Measurements from ENCODE around the gene RAB31.
A peak's percentile ranks its signal among the peaks of the same experiment; 100 is the strongest.
"Not testable (repeated sequence)": the region's sequence is repeated elsewhere in the genome, so short reads cannot be mapped to it uniquely, and the experiment has no call there.

RAB31 gene, protein sequence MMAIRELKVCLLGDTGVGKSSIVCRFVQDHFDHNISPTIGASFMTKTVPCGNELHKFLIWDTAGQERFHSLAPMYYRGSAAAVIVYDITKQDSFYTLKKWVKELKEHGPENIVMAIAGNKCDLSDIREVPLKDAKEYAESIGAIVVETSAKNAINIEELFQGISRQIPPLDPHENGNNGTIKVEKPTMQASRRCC

GRCh38 chr18:9708057-9708433 lies at the start of gene RAB31:
Gene RAB31 (plus strand): TSS chr18:9708301. CDS start chr18:9708406, 105 bp downstream.
- Mint-ChIP-seq H3K4me3 (peak within 1 kb of the TSS; percentile 81), H3K27ac (no peak within 1 kb of the TSS), H3K36me3 (ENCODE audit: low read depth) (no peaks in the 10 kb centered on the region), H3K4me1 (ENCODE audit: low read depth) (peaks cover 27% of the 10 kb centered on the region), H3K27me3 (ENCODE audit: low read depth) (peaks cover 81% of the 10 kb centered on the region), H3K9me3 (no peaks in the 10 kb centered on the region)

DNA sequence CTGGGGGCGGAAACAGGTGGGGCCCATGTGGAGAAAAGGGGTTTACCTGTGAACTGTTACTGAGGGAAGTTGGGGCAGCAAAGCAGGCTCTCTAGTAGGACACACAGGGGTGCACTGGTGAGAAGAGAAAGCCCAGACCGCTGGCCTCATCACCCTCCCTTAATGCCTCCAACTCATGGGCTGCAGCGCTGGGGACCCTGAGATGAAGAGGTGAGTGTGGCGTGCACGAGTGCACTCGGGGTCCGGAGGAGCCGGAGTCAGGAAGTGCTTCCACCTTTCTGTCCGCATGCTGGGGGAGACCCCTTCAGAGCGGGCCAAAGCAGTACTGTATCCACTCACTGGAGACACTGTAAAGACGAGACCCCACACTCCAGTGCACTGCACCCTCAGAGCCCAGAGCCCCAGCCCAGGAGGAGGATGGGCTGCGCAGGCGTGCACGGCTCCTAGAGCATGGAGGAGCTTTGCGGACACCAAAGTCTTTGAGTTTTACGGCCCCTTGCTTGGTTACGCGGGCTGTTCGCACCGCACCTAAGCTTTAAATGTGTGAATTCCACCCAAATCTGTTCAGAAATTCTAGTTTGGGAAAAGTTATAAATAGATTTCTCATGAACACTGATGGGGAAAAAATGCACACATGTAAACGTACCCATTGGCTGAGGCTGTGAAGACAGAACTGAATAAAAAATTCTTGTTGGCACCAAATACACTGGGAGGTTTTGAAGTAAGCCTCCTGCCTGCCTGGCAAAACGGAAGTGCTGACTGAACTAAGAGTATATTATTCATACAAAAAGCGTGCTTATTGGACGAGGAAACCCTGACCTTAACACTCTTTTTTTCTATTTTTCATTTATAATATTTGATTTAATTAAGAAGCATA lies 48.4 kb upstream of the RAB31 start:
- H3K4me1 Mint-ChIP-seq (ENCODE audit: low read depth), result no peaks in the 10 kb centered on the region
- H3K27me3 Mint-ChIP-seq (ENCODE audit: low read depth), result peaks cover 3% of the 10 kb centered on the region
- H3K4me3 Mint-ChIP-seq, result no peak overlapping the region
- H3K36me3 Mint-ChIP-seq (ENCODE audit: low read depth), result no peaks in the 10 kb centered on the region
- H3K27ac Mint-ChIP-seq, result no peak overlapping the region
- H3K9me3 Mint-ChIP-seq, result no peaks in the 10 kb centered on the region

DNA sequence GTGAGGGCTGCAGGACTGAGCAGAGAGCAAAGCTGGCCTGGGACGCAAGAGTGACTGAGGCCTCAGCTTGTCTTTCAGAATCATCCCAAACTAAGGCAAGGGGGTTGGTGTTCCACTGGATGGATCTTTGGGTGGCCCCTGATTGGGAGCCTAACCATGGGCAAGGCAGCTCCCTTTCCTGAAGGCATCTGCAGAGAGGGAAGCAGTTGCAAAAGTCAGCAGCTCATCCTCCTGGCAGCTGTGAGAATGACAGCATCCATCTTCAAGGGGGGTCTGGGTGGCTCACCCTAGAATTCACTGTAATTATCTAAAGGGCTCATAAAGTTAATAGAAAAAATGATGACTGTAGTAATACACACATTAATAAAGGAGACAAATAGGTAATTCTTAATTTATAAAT lies 46.5 kb upstream of the RAB31 start:
- Mint-ChIP-seq H3K36me3 (ENCODE audit: low read depth) (no peaks in the 10 kb centered on the region), H3K9me3 (no peaks in the 10 kb centered on the region), H3K4me3 (no peak overlapping the region), H3K4me1 (ENCODE audit: low read depth) (no peaks in the 10 kb centered on the region), H3K27me3 (ENCODE audit: low read depth) (peaks cover 7% of the 10 kb centered on the region), H3K27ac (no peak overlapping the region)

DNA sequence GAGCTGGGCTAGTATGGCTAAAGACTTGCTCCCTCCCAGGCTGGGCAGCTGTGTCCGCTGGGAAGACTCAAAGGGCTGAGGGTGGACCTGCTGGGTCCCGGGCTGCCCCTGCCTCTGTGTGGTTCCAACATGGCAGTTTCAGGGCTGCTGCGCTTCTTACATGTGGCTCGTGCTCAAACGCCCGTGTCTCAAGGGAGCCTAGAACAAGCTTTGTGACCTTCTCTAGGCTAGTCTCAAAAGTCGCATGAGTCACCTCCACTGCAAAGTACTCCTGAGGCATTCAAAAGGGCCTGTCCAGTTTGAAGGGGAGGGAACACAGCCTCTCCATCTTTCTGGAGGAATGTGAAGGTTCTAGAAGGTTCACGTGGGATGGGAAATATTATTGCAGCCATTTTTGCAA lies 44.7 kb upstream of the RAB31 start:
- Mint-ChIP-seq H3K4me1 (ENCODE audit: low read depth) (no peaks in the 10 kb centered on the region), H3K4me3 (no peak overlapping the region)

GRCh38 chr18:9665314-9665713 lies 42.8 kb upstream of the RAB31 start:
- H3K4me1 Mint-ChIP-seq (ENCODE audit: low read depth), result no peaks in the 10 kb centered on the region

More for the DNA sequence above, 44.7 kb upstream of the RAB31 start:
- no peaks in the 10 kb centered on the region for H3K9me3 Mint-ChIP-seq
- H3K27ac Mint-ChIP-seq, result no peak overlapping the region
- H3K36me3 Mint-ChIP-seq (ENCODE audit: low read depth), result no peaks in the 10 kb centered on the region
- peaks cover 11% of the 10 kb centered on the region for H3K27me3 Mint-ChIP-seq (ENCODE audit: low read depth)

DNA sequence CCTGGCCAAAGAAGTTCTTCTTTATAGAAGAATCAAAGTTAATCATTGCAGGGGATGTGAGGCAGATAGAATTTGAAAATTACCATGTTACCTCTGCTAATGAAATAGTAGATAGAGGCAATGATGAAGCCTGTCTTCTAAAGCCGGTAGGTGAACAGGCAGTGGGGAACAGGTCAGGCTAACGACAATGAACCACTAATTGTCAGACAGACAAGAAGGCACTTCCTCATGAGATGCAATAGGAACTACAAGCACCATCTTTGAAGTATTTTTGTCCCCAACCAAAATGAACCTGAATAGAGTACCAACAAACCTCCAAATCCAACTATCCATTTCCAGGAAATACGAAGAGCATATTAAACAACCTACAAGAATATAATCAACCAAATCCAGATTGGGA lies 41.6 kb upstream of the RAB31 start:
- H3K36me3 Mint-ChIP-seq (ENCODE audit: low read depth), result no peaks in the 10 kb centered on the region
- H3K27ac Mint-ChIP-seq, result no peak overlapping the region
- H3K27me3 Mint-ChIP-seq (ENCODE audit: low read depth), result peaks cover 11% of the 10 kb centered on the region
- H3K4me1 Mint-ChIP-seq (ENCODE audit: low read depth), result no peaks in the 10 kb centered on the region
- H3K9me3 Mint-ChIP-seq, result no peaks in the 10 kb centered on the region
- no peak overlapping the region for H3K4me3 Mint-ChIP-seq

More at GRCh38 chr18:9665314-9665713, 42.8 kb upstream of the RAB31 start:
- H3K27me3 Mint-ChIP-seq (ENCODE audit: low read depth), result peaks cover 11% of the 10 kb centered on the region
- H3K9me3 Mint-ChIP-seq, result no peaks in the 10 kb centered on the region
- H3K27ac Mint-ChIP-seq, result no peak overlapping the region
- H3K4me3 Mint-ChIP-seq, result no peak overlapping the region
- no peaks in the 10 kb centered on the region for H3K36me3 Mint-ChIP-seq (ENCODE audit: low read depth)

DNA sequence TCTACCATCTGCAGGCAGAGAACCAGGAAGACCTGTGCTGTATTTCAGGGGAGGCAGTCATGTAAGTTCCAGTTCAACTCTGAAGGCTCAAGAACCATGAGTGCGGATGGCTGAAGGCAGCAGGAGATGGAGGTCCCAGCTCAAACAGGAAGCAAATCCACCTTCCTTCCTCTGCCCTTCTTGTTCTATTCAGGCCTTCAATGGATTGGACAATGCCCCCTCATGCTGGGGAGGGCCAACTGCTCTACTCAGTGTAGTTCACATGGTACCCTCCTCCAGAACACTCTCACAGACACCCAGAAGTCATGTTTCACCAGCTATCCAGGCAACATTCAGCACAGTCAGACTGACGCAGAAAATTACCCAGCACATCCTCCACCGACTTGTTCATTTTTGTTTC lies 39.1 kb upstream of the RAB31 start:
- Mint-ChIP-seq H3K9me3 (no peaks in the 10 kb centered on the region), H3K4me3 (no peak overlapping the region), H3K27me3 (ENCODE audit: low read depth) (peaks cover 16% of the 10 kb centered on the region), H3K36me3 (ENCODE audit: low read depth) (no peaks in the 10 kb centered on the region), H3K27ac (no peak overlapping the region), H3K4me1 (ENCODE audit: low read depth) (peaks cover 6% of the 10 kb centered on the region)

GRCh38 chr18:9671214-9671613 lies 36.9 kb upstream of the RAB31 start:
- H3K36me3 Mint-ChIP-seq (ENCODE audit: low read depth), result no peaks in the 10 kb centered on the region

GRCh38 chr18:9673296-9674251 lies 34.5 kb upstream of the RAB31 start:
- Mint-ChIP-seq H3K36me3 (ENCODE audit: low read depth) (no peaks in the 10 kb centered on the region), H3K4me1 (ENCODE audit: low read depth) (peaks cover 6% of the 10 kb centered on the region), H3K9me3 (no peaks in the 10 kb centered on the region), H3K4me3 (no peak overlapping the region), H3K27ac (peak overlapping the region; percentile 41), H3K27me3 (ENCODE audit: low read depth) (peaks cover 27% of the 10 kb centered on the region)

More at GRCh38 chr18:9671214-9671613, 36.9 kb upstream of the RAB31 start:
- no peaks in the 10 kb centered on the region for H3K9me3 Mint-ChIP-seq
- no peak overlapping the region for H3K4me3 Mint-ChIP-seq
- no peak overlapping the region for H3K27ac Mint-ChIP-seq
- H3K4me1 Mint-ChIP-seq (ENCODE audit: low read depth), result peaks cover 6% of the 10 kb centered on the region
- peaks cover 26% of the 10 kb centered on the region for H3K27me3 Mint-ChIP-seq (ENCODE audit: low read depth)

DNA sequence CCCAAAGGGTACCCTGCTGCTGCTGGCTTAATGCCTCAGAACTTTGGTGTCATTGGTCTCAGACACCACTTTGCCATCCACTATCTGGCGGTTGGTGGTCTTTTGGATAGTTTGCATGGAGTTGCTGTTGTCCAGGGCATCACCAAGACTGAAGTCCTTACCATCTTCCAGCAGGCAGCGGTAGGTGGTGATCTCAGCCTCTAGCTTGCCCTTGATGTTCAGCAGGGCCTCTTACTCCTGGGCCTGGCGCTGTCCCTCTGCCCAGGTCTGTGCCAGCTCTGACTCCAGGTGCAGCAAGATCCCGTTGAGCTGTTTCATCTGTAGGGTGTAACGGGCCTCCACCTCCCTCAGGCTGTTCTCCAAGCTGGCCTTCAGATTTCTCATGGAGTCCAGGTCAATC lies 29.9 kb upstream of the RAB31 start:
- not testable (repeated sequence) for H3K36me3 Mint-ChIP-seq (ENCODE audit: low read depth); H3K27ac Mint-ChIP-seq; H3K9me3 Mint-ChIP-seq; H3K4me1 Mint-ChIP-seq (ENCODE audit: low read depth); H3K4me3 Mint-ChIP-seq
- H3K27me3 Mint-ChIP-seq (ENCODE audit: low read depth), result peaks cover 47% of the 10 kb centered on the region

DNA sequence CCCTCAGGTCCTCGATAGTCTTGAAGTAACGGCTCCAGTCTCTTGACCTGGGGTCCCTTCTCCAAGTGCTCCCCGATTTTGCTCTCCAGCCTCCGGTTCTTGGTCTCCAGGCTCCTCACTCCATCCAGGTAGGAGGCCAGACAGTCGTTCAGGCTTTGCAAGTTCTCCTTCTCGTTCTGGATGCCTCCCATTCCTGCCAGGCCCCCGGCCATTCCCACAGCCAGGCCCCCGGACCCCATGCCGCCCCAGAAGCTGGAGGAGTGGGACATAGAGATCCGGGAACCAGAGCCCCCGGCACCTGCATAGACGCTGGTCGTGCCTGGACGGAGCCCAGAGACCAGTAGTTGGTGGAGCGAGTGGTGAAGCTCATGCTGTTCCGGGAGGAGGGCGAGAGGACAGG lies 29.0 kb upstream of the RAB31 start:
- no peaks in the 10 kb centered on the region for H3K4me1 Mint-ChIP-seq (ENCODE audit: low read depth)
- no peaks in the 10 kb centered on the region for H3K9me3 Mint-ChIP-seq
- no peaks in the 10 kb centered on the region for H3K36me3 Mint-ChIP-seq (ENCODE audit: low read depth)
- H3K27ac Mint-ChIP-seq, result no peak overlapping the region
- H3K4me3 Mint-ChIP-seq, result no peak overlapping the region
- H3K27me3 Mint-ChIP-seq (ENCODE audit: low read depth), result peaks cover 49% of the 10 kb centered on the region

DNA sequence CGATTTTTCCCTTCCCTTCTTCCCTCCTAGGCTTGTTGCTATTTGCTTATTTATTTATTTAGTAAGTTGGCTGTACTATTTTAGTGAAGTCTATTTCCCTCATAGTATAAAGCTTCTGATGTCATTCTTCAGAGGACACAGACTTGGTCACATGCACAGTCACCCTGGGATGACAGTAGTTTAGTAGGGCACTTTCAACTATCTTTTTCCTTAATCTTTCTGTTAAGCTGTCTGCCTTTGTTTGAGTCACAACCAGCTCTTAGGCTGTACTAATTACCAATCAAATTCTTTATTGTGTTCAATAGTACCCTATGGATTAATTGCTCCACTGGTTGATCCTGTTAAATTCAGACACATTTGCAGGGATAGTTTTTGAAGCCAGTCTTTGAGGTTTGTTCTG lies 26.9 kb upstream of the RAB31 start:
- Mint-ChIP-seq H3K4me3 (no peak overlapping the region), H3K27ac (no peak overlapping the region), H3K9me3 (no peaks in the 10 kb centered on the region), H3K36me3 (ENCODE audit: low read depth) (no peaks in the 10 kb centered on the region), H3K27me3 (ENCODE audit: low read depth) (peaks cover 38% of the 10 kb centered on the region), H3K4me1 (ENCODE audit: low read depth) (peaks cover 8% of the 10 kb centered on the region)

- peaks cover 8% of the 10 kb centered on the region for H3K4me1 Mint-ChIP-seq (ENCODE audit: low read depth)
- no peak overlapping the region for H3K4me3 Mint-ChIP-seq
- no peak overlapping the region for H3K27ac Mint-ChIP-seq
- H3K9me3 Mint-ChIP-seq, result no peaks in the 10 kb centered on the region
- H3K36me3 Mint-ChIP-seq (ENCODE audit: low read depth), result no peaks in the 10 kb centered on the region
- peaks cover 32% of the 10 kb centered on the region for H3K27me3 Mint-ChIP-seq (ENCODE audit: low read depth)
These were observed 25.5 kb upstream of the RAB31 start for GRCh38 chr18:9682572-9682971.

Measured in T-helper 1 cell treated with Interleukin-12 subunit alpha and Interleukin-12 subunit beta and Interleukin-4 antibody, amounts not matched to agents 30 μg/mL and 1 μg/mL, for 36 hours (primary cell).